Brain microvascular endothelial cell (primary cell): Measurements from ENCODE around the gene IFNGR2.
A peak's percentile ranks its signal among the peaks of the same experiment; 100 is the strongest.
"Not testable (repeated sequence)": the region's sequence is repeated elsewhere in the genome, so short reads cannot be mapped to it uniquely, and the experiment has no call there.

Source experiments
- DNase-seq: peaks from one replicate; pipeline ENCODE4 v3.0.0-alpha.2; 2020
- H3K27ac ChIP-seq: fragments of 250-450 bp; sonication (Bioruptor Pico); 2 replicates; pipeline ENCODE4 v1.5.1; 2020; ENCODE audit warnings: mild to moderate bottlenecking, moderate library complexity
- H3K27me3 ChIP-seq: fragments of 250-450 bp; sonication (Bioruptor Pico); replicated peaks from 2 replicates; pipeline ENCODE4 v1.5.1; 2020; ENCODE audit warnings: mild to moderate bottlenecking
- H3K36me3 ChIP-seq: fragments of 250-450 bp; sonication (Bioruptor Pico); replicated peaks from 2 replicates; pipeline ENCODE4 v1.5.1; 2020; ENCODE audit warnings: mild to moderate bottlenecking
- H3K4me3 ChIP-seq: 2 replicates; pipeline ENCODE4 v1.5.1; 2011; ENCODE audit warnings: low read depth, mild to moderate bottlenecking, control low read depth, low read length, moderate library complexity
- in situ Hi-C: cut with HindIII; loops from 2 replicates; pipeline ENCODE4 v1.10.0; 2017; ENCODE audit warnings: low sequenced_read_pairs, low pct_ligation_motif_present
- TF ChIP-seq, protein P1 (sequence below): IDR thresholded peaks from 2 replicates; pipeline ENCODE4 v1.5.1; 2011; ENCODE audit warnings: low read depth, mild to moderate bottlenecking, moderate library complexity, low read length, control low read depth, inconsistent platforms; ENCODE audit errors: missing control alignments

The IFNGR2 gene

DNA sequence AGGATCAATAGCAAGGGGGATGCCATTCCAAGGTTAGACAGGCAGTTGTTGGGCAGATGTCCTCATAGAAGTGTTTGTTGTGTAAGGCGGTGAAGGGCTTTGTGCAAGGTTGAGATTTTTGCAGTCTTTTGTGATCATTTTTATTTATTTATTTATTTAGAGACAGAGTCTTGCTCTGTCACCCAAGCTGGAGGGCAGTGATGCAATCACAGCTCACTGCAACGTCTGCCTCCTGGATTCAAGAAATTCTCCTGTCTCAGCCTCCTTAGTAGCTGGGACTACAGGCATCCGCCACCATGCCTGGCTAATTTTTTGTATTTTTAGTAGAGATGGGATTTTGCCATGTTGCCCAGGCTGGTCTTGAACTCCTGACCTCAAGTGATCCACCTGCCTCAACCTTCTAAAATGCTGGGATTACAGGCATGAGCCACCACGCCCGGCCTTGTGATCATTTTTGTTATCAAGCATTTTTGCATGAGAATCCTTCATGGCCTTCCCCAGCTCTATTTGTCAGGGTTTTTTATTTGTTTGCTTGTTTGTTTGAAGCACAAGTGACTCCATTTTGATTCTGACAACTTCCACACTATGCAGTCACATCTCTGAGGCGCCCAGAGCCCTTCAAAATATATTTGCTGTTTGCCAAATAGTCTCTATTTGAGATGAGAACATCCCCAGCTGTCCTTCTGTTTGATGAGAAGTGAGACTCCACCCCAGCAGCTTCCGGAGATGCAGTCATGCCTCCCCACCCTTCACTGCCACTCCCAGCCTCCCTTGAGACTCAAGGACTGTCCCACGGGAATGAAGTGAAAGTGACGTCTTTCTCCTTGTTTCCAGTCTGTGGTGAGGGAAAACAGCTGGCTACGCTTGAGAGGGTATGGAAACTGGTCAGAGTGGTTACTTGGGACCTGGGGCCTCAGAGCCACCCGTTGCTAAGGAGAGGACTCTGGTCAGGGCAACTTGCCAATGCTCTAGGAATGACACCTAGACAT, 38.6 kb downstream of the IFNGR2 start:
- H3K27ac ChIP-seq: peak overlapping the region; percentile 64
- DNase-seq: peak; percentile 90
- in situ Hi-C loops: no loop called here

DNA sequence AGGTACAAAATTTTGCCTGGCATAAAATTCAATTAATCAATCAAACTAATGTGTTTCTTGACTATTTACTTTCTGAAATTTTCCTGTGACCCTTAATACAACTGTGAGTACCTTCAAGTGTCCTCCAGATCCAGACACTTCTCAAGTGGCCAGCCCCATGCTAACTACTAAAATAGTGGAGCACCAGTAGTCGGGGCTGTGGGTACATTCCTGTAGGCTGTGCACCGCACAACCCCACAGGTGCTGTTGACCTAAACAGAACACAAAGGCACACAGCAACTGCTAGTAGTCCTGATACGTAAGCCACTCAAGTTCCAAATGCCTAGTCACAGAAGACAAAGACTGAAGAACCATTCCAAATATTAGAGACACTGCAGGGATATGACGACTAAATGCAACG, 40.0 kb downstream of the IFNGR2 start:
- TF ChIP-seq, protein P1, sequence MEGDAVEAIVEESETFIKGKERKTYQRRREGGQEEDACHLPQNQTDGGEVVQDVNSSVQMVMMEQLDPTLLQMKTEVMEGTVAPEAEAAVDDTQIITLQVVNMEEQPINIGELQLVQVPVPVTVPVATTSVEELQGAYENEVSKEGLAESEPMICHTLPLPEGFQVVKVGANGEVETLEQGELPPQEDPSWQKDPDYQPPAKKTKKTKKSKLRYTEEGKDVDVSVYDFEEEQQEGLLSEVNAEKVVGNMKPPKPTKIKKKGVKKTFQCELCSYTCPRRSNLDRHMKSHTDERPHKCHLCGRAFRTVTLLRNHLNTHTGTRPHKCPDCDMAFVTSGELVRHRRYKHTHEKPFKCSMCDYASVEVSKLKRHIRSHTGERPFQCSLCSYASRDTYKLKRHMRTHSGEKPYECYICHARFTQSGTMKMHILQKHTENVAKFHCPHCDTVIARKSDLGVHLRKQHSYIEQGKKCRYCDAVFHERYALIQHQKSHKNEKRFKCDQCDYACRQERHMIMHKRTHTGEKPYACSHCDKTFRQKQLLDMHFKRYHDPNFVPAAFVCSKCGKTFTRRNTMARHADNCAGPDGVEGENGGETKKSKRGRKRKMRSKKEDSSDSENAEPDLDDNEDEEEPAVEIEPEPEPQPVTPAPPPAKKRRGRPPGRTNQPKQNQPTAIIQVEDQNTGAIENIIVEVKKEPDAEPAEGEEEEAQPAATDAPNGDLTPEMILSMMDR: no peak
- DNase-seq: no peak
- no peak overlapping the region for H3K4me3 ChIP-seq
- no peaks in the 10 kb centered on the region for H3K27me3 ChIP-seq
- in situ Hi-C loops: no loop called here
- H3K36me3 ChIP-seq: peaks cover 7% of the 10 kb centered on the region
- H3K27ac ChIP-seq: no peak overlapping the region

More for the DNA sequence above, 38.6 kb downstream of the IFNGR2 start:
- Histone ChIP-seq H3K27me3 (no peaks in the 10 kb centered on the region), H3K4me3 (no peak overlapping the region), H3K36me3 (peaks cover 19% of the 10 kb centered on the region)
- TF ChIP-seq, protein P1: no peak

DNA sequence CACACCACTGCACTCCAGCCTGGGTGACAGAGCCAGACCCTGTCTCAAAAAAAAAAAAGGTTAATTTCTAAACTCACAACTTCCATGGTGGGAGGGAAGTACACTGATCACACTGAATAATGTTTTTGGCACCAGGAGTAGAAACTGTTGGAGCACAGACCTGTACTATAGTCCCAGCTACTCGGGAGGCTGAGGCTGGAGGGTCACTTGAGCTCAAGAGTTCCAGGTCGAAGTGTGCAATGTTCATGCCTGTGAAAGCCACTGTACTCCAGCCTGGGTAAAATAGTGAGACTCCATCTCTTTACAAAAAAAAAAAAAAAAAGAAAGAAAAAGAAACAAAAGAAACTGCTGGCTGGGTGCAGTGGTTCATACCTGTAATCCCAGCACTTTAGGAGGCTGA, 41.3 kb downstream of the IFNGR2 start:
- TF ChIP-seq, protein P1: no peak
- no peak overlapping the region for H3K27ac ChIP-seq
- no peaks in the 10 kb centered on the region for H3K36me3 ChIP-seq
- DNase-seq: no peak
- no peak overlapping the region for H3K4me3 ChIP-seq
- in situ Hi-C loops: no loop called here
- H3K27me3 ChIP-seq: no peaks in the 10 kb centered on the region

DNA sequence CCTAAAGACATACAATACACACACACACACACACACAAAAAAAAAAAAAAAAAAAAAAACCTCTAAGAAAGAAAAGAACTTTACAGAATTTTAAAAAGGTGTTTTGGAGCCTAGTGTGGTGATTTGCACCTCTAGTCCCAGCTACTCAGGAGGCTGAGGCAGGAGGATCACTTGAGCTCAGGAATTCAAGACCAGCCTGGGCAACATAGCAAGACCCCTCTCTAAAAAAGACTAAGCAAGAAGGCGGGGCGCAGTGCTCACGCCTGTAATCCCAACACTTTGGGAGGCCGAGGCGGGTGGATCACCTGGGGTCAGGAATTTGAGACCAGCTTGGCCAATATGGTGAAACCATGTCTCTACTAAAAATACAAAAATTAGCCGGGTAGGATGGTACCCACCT, 43.4 kb downstream of the IFNGR2 start:
- in situ Hi-C loops, H3K27ac ChIP-seq, H3K36me3 ChIP-seq, DNase-seq, H3K4me3 ChIP-seq, H3K27me3 ChIP-seq: not testable (repeated sequence)

DNA sequence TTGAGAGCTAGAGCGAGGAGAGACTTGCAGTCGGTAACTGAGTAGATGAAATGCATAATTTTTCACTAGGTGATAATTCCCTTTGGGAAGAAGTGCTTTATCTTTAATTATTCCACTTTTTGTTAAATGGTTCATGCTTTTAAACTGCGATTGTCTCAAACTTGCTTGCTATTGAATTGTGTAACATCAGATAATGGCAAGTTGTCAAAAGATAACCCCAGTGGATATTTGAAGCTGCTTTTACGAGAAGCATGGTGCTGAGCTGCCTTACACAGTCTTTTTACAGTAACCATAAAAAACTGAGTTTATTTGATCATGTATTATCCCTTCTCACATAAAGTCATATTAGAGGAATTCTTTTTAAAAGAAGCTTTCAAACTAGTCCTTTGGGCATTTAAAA, 46.4 kb downstream of the IFNGR2 start:
- Histone ChIP-seq H3K27ac (no peak overlapping the region), H3K36me3 (peaks cover 3% of the 10 kb centered on the region), H3K27me3 (no peaks in the 10 kb centered on the region), H3K4me3 (no peak overlapping the region)
- DNase-seq: no peak
- TF ChIP-seq, protein P1: no peak
- in situ Hi-C loops: no loop called here

DNA sequence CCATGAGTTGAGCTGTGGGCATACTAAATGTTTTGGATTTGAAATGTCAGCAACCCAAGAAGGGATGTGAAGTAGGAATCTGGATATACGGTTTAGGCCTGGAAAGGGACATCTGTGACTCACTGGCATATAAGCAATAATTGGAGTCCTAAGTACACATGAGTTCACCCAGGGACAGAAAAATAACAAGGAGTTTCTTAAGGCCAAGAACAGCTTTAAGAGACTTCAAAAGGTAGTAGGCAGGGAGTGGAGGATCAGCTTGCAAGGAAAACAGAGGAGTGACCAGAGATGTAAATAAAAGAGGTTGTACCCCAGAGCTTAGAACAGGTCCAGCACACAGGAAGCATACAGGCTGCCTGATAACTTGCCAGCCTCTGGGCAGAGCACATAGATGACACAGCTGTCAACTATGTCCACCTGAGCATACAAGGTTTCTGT, 48.4 kb downstream of the IFNGR2 start:
- Histone ChIP-seq H3K27me3 (no peaks in the 10 kb centered on the region), H3K27ac (no peak overlapping the region), H3K4me3 (no peak overlapping the region), H3K36me3 (peaks cover 8% of the 10 kb centered on the region)
- in situ Hi-C loops: no loop called here
- TF ChIP-seq, protein P1: no peak
- no peak for DNase-seq
